PC-9 (cell line): ENCODE data around the gene KCNK6. TPM values are rescaled to one million over a fixed set of nuclear protein-coding genes. Genes with fewer than 3 reads are reported as not detected.

Experiments used
- BruUV-seq: library from RNA; stranded (reverse); fragments of 400-500 nt; replicated peaks from 2 replicates; lab custom pipeline; 2021; lab: Mats Ljungman, UMichigan
- CTCF ChIA-PET: fragments of 300-600 bp; sonication (Branson Sonifier 250); formaldehyde crosslinking; loops from one replicate; lab custom pipeline; 2022; ENCODE audit warnings: antibody characterized with exemption; lab: Charles Lee
- POLR2A ChIA-PET: fragments of 300-600 bp; sonication (Branson Sonifier 250); formaldehyde crosslinking; loops from one replicate; lab custom pipeline; 2022; ENCODE audit warnings: antibody characterized with exemption; ENCODE audit not compliant: unreplicated experiment; lab: Charles Lee
- DNase-seq, 2 experiments: peaks; one replicate each; pipeline versions ENCODE4 v3.0.0 to v3.0.0-alpha.2; 2015 to 2022; ENCODE audit warnings: mixed read lengths in 1 of 2
- H2AFZ ChIP-seq: fragments of 200-600 bp; sonication (generic); 2 replicates; pipeline ENCODE4 v1.8.1; 2017; ENCODE audit warnings: antibody characterized with exemption
- H3F3A ChIP-seq: fragments of 200-600 bp; sonication (generic); 2 replicates; pipeline ENCODE4 v1.8.1; 2017; ENCODE audit warnings: antibody characterized with exemption, mild to moderate bottlenecking, low read depth; ENCODE audit not compliant: insufficient read depth
- H3K27ac ChIP-seq: fragments of 200-600 bp; sonication (generic); 2 replicates; pipeline ENCODE4 v1.6.1; 2016; ENCODE audit warnings: mixed run types
- H3K27me3 ChIP-seq: fragments of 200-600 bp; sonication (generic); 2 replicates; pipeline ENCODE4 v1.6.1; 2016; ENCODE audit warnings: low read depth, mixed run types; ENCODE audit not compliant: insufficient read depth
- H3K36me3 ChIP-seq: fragments of 200-600 bp; sonication (generic); 2 replicates; pipeline ENCODE4 v1.6.1; 2016; ENCODE audit warnings: low read depth, mixed run types
- H3K4me1 ChIP-seq: fragments of 200-600 bp; sonication (generic); replicated peaks from 2 replicates; pipeline ENCODE4 v1.6.1; 2016; ENCODE audit warnings: mixed run types; ENCODE audit not compliant: insufficient read depth
- H3K4me2 ChIP-seq: fragments of 200-600 bp; sonication (generic); 2 replicates; pipeline ENCODE4 v1.6.1; 2017; ENCODE audit warnings: mixed run types
- H3K4me3 ChIP-seq: fragments of 200-600 bp; sonication (generic); 2 replicates; pipeline ENCODE4 v1.6.1; 2016; ENCODE audit warnings: mixed run types
- H3K79me2 ChIP-seq: fragments of 200-600 bp; sonication (generic); 2 replicates; pipeline ENCODE4 v1.6.1; 2017; ENCODE audit warnings: low read depth, mixed run types
- H3K9me2 ChIP-seq: fragments of 200-600 bp; sonication (generic); 2 replicates; pipeline ENCODE4 v1.8.1; 2017; ENCODE audit warnings: mild to moderate bottlenecking; ENCODE audit not compliant: insufficient read depth
- H3K9me3 ChIP-seq: fragments of 200-600 bp; sonication (generic); 2 replicates; pipeline ENCODE4 v1.8.1; 2016; ENCODE audit warnings: low read depth; ENCODE audit not compliant: insufficient read depth
- H4K20me1 ChIP-seq: fragments of 200-600 bp; sonication (generic); 2 replicates; pipeline ENCODE4 v1.8.1; 2017; ENCODE audit not compliant: insufficient read depth
- CTCF ChIP-seq: fragments of 200-600 bp; sonication (generic); conservative IDR thresholded peaks from 2 replicates; pipeline ENCODE4 v1.6.1; 2017; ENCODE audit warnings: mixed run types, antibody characterized with exemption, mild to moderate bottlenecking, moderate library complexity
- EZH2 ChIP-seq: fragments of 200-600 bp; sonication (generic); IDR thresholded peaks from 2 replicates; pipeline ENCODE4 v1.8.0; 2017; ENCODE audit warnings: antibody characterized with exemption, low read depth
- intact Hi-C: fragments of 100-400 bp; cut with micrococcal nuclease; formaldehyde crosslinking; loops from one replicate; pipeline ENCODE4 v1.10.0; 2022; ENCODE audit not compliant: unreplicated experiment
- total RNA-seq: library from RNA; stranded (reverse); gene quantifications from 2 replicates; pipeline ENCODE4 v1.2.3, GENCODE V29; 2021

The KCNK6 gene
- total RNA-seq, 1 experiment from 2014 or later, result 6.1 TPM

- Histone ChIP-seq H3K27ac (peak overlapping the region; percentile 75), H3K79me2 (peaks cover 98% of the 10 kb centered on the region), H2AFZ (no peak overlapping the region), H3K4me3 (peak overlapping the region; percentile 39), H3K27me3 (no peaks in the 10 kb centered on the region), H3K4me1 (peaks cover 64% of the 10 kb centered on the region), H4K20me1 (peaks cover 99% of the 10 kb centered on the region), H3K36me3 (peaks cover 44% of the 10 kb centered on the region), H3K4me2 (peak overlapping the region; percentile 77), H3K9me2 (no peaks in the 10 kb centered on the region), H3F3A (peaks cover 85% of the 10 kb centered on the region), H3K9me3 (no peaks in the 10 kb centered on the region)
- POLR2A ChIA-PET, result interaction anchor here (0.5 to 1.0 kb wide), 6 partner anchors 9 to 499 kb away, joined by 3 to 24 read pairs (median 4); partner anchors contain the start of gene ZNF573
- CTCF ChIA-PET, result no interaction called here
- no TSS peak for BruUV-seq
- intact Hi-C loops, result loop anchor here (1.0 kb wide), 2 partner anchors 12 kb away; no protein-coding TSS in a partner anchor
- peak; percentile 38 to 78 for DNase-seq
- no peak for TF ChIP-seq EZH2
- no peak for TF ChIP-seq CTCF
Observed at GRCh38 chr19:38277969-38278680, 41.5 kb upstream of the KCNK6 start.

- no TSS peak for BruUV-seq
- Histone ChIP-seq H3K9me2 (no peaks in the 10 kb centered on the region), H3F3A (peaks cover 81% of the 10 kb centered on the region), H3K36me3 (peaks cover 37% of the 10 kb centered on the region), H2AFZ (no peak overlapping the region), H3K27me3 (no peaks in the 10 kb centered on the region), H3K9me3 (no peaks in the 10 kb centered on the region), H3K4me1 (peaks cover 57% of the 10 kb centered on the region), H3K79me2 (peaks cover 98% of the 10 kb centered on the region), H3K27ac (peak overlapping the region; percentile 75), H3K4me2 (peak overlapping the region; percentile 77), H4K20me1 (peaks cover 99% of the 10 kb centered on the region), H3K4me3 (peak overlapping the region; percentile 39; the same call in 1 of the 2 replicates)
- TF ChIP-seq EZH2, result no peak
- TF ChIP-seq CTCF, result no peak
- ChIA-PET POLR2A (interaction anchor here (0.7 kb wide), 1 partner anchor 12 kb away, joined by 3 read pairs; no protein-coding TSS in a partner anchor), CTCF (interaction anchor here (0.7 kb wide), 1 partner anchor 62 kb away, joined by 3 read pairs; no protein-coding TSS in a partner anchor)
- intact Hi-C loops, result no loop called here
- DNase-seq, result no peak
Observed at GRCh38 chr19:38278751-38279150, 40.9 kb upstream of the KCNK6 start.

GRCh38 chr19:38280030-38280921 lies 39.4 kb upstream of the KCNK6 start:
- BruUV-seq, result no TSS peak
- peaks cover 76% of the 10 kb centered on the region for H3F3A ChIP-seq
- no peak overlapping the region for H2AFZ ChIP-seq
- H3K4me2 ChIP-seq, result no peak overlapping the region
- H3K9me3 ChIP-seq, result no peaks in the 10 kb centered on the region
- TF ChIP-seq EZH2 (no peak), CTCF (no peak)
- peaks cover 50% of the 10 kb centered on the region for H3K4me1 ChIP-seq
- H4K20me1 ChIP-seq, result peaks cover 99% of the 10 kb centered on the region
- 0 out of 2 replicates have a peak overlapping the region, but pooled peaks have one; percentile 24 for H3K27ac ChIP-seq
- intact Hi-C loops, result no loop called here
- no peaks in the 10 kb centered on the region for H3K27me3 ChIP-seq
- no peak for DNase-seq
- peaks cover 98% of the 10 kb centered on the region for H3K79me2 ChIP-seq
- ChIA-PET POLR2A (no interaction called here), CTCF (interaction anchor here (0.6 kb wide), 1 partner anchor 846 kb away, joined by 12 read pairs; no protein-coding TSS in a partner anchor)
- H3K9me2 ChIP-seq, result no peaks in the 10 kb centered on the region
- no peak overlapping the region for H3K4me3 ChIP-seq
- H3K36me3 ChIP-seq, result peaks cover 42% of the 10 kb centered on the region
